ENCODE measurements around the gene GFPT1.
"Not testable (repeated sequence)": the region's sequence is repeated elsewhere in the genome, so short reads cannot be mapped to it uniquely, and the experiment has no call there.

GFPT1 gene

GRCh38 chr2:69386789-69387734 lies at the start of gene GFPT1:
Gene GFPT1, minus strand, starts transcription at chr2:69387227. Its CDS starts 156 bp downstream, at chr2:69387071.
- peak; percentile 73 to 91 (median 88) for DNase-seq (ENCODE audit: low read depth in 4 of 4, low spot score in 1 of 4)

GRCh38 chr2:69436596-69436937 lies 49.5 kb upstream of the GFPT1 start:
- DNase-seq (ENCODE audit: low read depth in 4 of 4, low spot score in 1 of 4): no peak

- no peak for DNase-seq (ENCODE audit: low read depth in 4 of 4, low spot score in 1 of 4)
Measured at GRCh38 chr2:69434753-69435152, 47.7 kb upstream of the GFPT1 start.

GRCh38 chr2:69429491-69430183 lies 42.6 kb upstream of the GFPT1 start:
- DNase-seq (ENCODE audit: low read depth in 4 of 4, low spot score in 1 of 4): no peak

- no peak for DNase-seq (ENCODE audit: low read depth in 4 of 4, low spot score in 1 of 4)
Measured at GRCh38 chr2:69428981-69429380, 42.0 kb upstream of the GFPT1 start.

- DNase-seq (ENCODE audit: low read depth in 4 of 4, low spot score in 1 of 4): no peak
Measured at GRCh38 chr2:69424419-69424818, 37.4 kb upstream of the GFPT1 start.

- DNase-seq (ENCODE audit: low read depth in 4 of 4, low spot score in 1 of 4): no peak
Measured at GRCh38 chr2:69422198-69422597, 35.2 kb upstream of the GFPT1 start.

GRCh38 chr2:69419111-69419510 lies 32.1 kb upstream of the GFPT1 start:
- DNase-seq (ENCODE audit: low read depth in 4 of 4, low spot score in 1 of 4): not testable (repeated sequence)

GRCh38 chr2:69416147-69416546 lies 29.1 kb upstream of the GFPT1 start:
- no peak for DNase-seq (ENCODE audit: low read depth in 4 of 4, low spot score in 1 of 4)

GRCh38 chr2:69411120-69411519 lies 24.1 kb upstream of the GFPT1 start:
- DNase-seq (ENCODE audit: low read depth in 4 of 4, low spot score in 1 of 4): no peak

GRCh38 chr2:69405306-69405705 lies 18.3 kb upstream of the GFPT1 start:
- DNase-seq (ENCODE audit: low read depth in 4 of 4, low spot score in 1 of 4): no peak

- no peak for DNase-seq (ENCODE audit: low read depth in 4 of 4, low spot score in 1 of 4)
Measured at GRCh38 chr2:69400121-69400520, 13.1 kb upstream of the GFPT1 start.

- DNase-seq (ENCODE audit: low read depth in 4 of 4, low spot score in 1 of 4): no peak
Measured at GRCh38 chr2:69397234-69397633, 10.2 kb upstream of the GFPT1 start.

- DNase-seq (ENCODE audit: low read depth in 4 of 4, low spot score in 1 of 4): no peak
Measured at GRCh38 chr2:69395866-69396265, 8.8 kb upstream of the GFPT1 start.

- DNase-seq (ENCODE audit: low read depth in 4 of 4, low spot score in 1 of 4): no peak
Measured at GRCh38 chr2:69393963-69394362, 6.9 kb upstream of the GFPT1 start.

GRCh38 chr2:69390471-69390870 lies 3.4 kb upstream of the GFPT1 start:
- DNase-seq (ENCODE audit: low read depth in 4 of 4, low spot score in 1 of 4): no peak

- DNase-seq (ENCODE audit: low read depth in 4 of 4, low spot score in 1 of 4): no peak
Measured at GRCh38 chr2:69390001-69390400, 3.0 kb upstream of the GFPT1 start.

GRCh38 chr2:69389271-69389670 lies 2.2 kb upstream of the GFPT1 start:
- DNase-seq (ENCODE audit: low read depth in 4 of 4, low spot score in 1 of 4): no peak

- DNase-seq (ENCODE audit: low read depth in 4 of 4, low spot score in 1 of 4): no peak
Measured at GRCh38 chr2:69387770-69388481, 899 bp upstream of the GFPT1 start.

GRCh38 chr2:69386360-69386759 lies 667 bp downstream of the GFPT1 start:
- no peak for DNase-seq (ENCODE audit: low read depth in 4 of 4, low spot score in 1 of 4)

GRCh38 chr2:69385443-69386151 lies 1.4 kb downstream of the GFPT1 start:
- DNase-seq (ENCODE audit: low read depth in 4 of 4, low spot score in 1 of 4): no peak
